IgD-negative memory B cell (primary cell): ENCODE results near the gene KRTAP10-2. TPM values are rescaled to one million over a fixed set of nuclear protein-coding genes. Genes with fewer than 3 reads are reported as not detected.
"Not testable (repeated sequence)": the region's sequence is repeated elsewhere in the genome, so short reads cannot be mapped to it uniquely, and the experiment has no call there.

Experiments used
- H3K27ac Mint-ChIP-seq, 3 donors: one replicate each; pipeline ENCODE4 v1.8.0; 2020 to 2022; ENCODE audit warnings: mild to moderate bottlenecking in 3 of 3, mixed read lengths in 3 of 3, moderate library complexity in 1 of 3
- H3K27me3 Mint-ChIP-seq: one replicate; pipeline ENCODE4 v1.8.0; 2021; ENCODE audit warnings: mixed read lengths
- H3K36me3 Mint-ChIP-seq: one replicate; pipeline ENCODE4 v1.8.0; 2020; ENCODE audit warnings: mild to moderate bottlenecking, mixed read lengths
- H3K4me1 Mint-ChIP-seq, 3 donors: one replicate each; pipeline ENCODE4 v1.8.0; 2020 to 2022; ENCODE audit warnings: mixed read lengths in 3 of 3, mild to moderate bottlenecking in 1 of 3
- H3K4me3 Mint-ChIP-seq, 4 donors: one replicate each; pipeline ENCODE4 v1.8.0; 2020 to 2022; ENCODE audit warnings: mild to moderate bottlenecking in 4 of 4, mixed read lengths in 4 of 4, moderate library complexity in 3 of 4
- H3K9me3 Mint-ChIP-seq, 3 donors: one replicate each; pipeline ENCODE4 v1.8.0; 2020 to 2021; ENCODE audit warnings: mixed read lengths in 3 of 3, mild to moderate bottlenecking in 1 of 3
- polyA plus RNA-seq: library from polyadenylated mRNA; unstranded; fragments of 300-500 nt; fragmentation: Illumina TruSeq; gene quantifications from one replicate; pipeline ENCODE4 v1.2.3, GENCODE V29; 2021

Gene KRTAP10-2
- polyA plus RNA-seq, 1 donor from 2014 or later = not detected

DNA sequence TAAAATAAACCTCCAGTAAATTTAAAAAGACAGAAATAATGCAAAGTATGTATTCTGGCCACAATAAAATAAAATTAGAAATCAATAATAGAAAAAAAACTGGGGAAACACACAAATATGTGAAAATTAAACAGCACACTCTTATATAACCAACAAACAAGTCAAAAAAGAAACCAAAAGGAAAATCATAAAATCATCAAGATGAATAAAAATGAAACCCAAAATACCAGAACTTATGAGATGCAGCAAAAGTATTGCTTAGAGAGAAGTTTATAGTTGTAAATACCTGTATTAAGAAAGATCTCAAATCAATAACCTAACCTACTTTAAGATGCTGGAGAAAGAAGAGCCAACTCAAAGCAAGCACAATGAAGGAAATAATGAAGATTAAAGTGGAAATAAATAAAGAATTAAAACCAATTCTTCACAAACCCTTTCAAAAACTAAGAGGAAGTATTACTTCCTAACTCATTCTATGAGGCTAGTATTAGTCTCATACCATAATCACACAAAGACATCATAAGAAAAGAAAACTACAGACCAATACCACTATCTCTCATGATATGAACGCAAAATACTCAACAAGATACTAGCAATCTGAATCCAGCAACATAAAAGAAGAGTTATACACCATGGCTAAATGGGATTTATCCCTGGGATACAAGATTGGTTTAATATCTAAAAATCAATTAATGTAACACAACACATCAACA lies 13.7 kb upstream of the KRTAP10-2 start:
- Mint-ChIP-seq H3K4me3 (peak overlapping the region in 3 of 4 donors; percentile 34 to 50 (median 39)), H3K4me1 (peaks cover 19 to 40% (median 19%) of the 10 kb centered on the region in 3 donors), H3K9me3 (peaks cover 4 to 16% (median 5%) of the 10 kb centered on the region in 3 donors), H3K27ac (peak overlapping the region; percentile 24 to 86 (median 77)), H3K36me3 (no peaks in the 10 kb centered on the region), H3K27me3 (peaks cover 2% of the 10 kb centered on the region)

DNA sequence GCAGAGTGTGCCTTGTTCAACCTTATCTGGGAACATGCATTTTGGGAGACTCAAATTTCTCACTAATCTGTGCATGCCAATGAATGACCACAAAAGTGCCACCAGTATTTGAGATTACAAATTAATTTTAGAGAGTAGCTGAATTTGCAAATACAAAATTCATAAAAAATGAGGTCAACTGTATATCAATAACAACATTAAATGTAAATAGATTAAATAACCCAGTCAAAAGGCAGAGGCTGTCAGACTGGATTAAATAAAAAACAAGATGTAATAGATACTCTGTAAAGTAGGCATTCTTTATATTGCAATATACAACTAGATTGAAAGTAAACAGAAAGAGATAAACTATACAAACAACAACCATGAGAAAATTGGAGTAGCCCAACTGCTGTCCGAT lies 12.8 kb upstream of the KRTAP10-2 start:
- Mint-ChIP-seq H3K9me3 (peaks cover 4 to 16% (median 5%) of the 10 kb centered on the region in 3 donors), H3K27me3 (peaks cover 2% of the 10 kb centered on the region), H3K4me3 (peak overlapping the region in 1 of 4 donors; percentile 49), H3K4me1 (peaks cover 19 to 40% (median 21%) of the 10 kb centered on the region in 3 donors), H3K27ac (no peak overlapping the region), H3K36me3 (no peaks in the 10 kb centered on the region)

DNA sequence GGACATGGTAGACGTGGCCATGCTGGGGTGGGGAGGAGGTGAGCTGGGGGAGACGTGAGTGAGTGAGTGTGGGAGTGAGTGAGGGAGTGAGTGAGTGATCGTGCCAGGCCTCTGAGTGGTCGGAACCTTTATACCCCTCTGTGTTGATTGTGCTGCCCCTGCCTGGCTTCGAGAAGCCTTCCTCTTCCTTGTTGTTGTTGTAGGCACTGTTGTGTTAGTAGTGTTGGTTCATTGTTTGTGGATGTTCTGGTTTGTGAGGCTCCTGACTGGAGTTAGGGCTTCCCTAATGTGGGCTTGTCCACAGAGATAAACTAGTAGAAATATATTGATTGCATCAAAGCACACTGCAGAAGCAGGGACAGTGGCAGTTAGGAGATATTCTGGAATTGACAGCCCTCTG lies 7.4 kb upstream of the KRTAP10-2 start, which contains the start of gene KRTAP10-3:
TSS of gene KRTAP10-3 (minus strand) at position 101 of the 400 bp plus-strand sequence. CDS start at position 21, 80 bp downstream.
- peaks cover 21% of the 10 kb centered on the region for H3K27me3 Mint-ChIP-seq
- H3K9me3 Mint-ChIP-seq = peaks cover 3 to 16% (median 4%) of the 10 kb centered on the region in 3 donors
- peak within 1 kb of the TSS in 1 of 4 donors; percentile 3 for H3K4me3 Mint-ChIP-seq
- no peaks in the 10 kb centered on the region for H3K36me3 Mint-ChIP-seq
- no peak within 1 kb of the TSS for H3K27ac Mint-ChIP-seq
- H3K4me1 Mint-ChIP-seq = peaks cover 8 to 28% (median 15%) of the 10 kb centered on the region in 3 donors

DNA sequence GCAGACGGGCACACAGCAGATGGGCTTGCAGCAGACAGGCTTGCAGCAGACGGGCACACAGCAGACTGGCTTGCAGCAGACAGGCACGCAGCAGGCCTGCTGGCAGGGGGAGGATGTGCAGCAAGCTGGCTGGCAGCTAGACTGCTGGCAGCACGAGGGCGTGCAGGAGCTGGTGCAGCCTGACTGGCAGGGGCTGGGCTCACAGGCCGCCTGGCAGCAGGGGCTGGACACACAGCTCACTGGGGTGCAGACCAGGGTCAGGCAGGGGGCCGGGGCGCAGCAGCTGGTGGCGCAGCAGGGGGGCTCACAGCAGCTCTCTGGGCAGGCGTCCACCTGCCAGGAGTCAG lies 7.0 kb upstream of the KRTAP10-2 start:
- not testable (repeated sequence) for H3K27ac Mint-ChIP-seq, H3K4me3 Mint-ChIP-seq, H3K36me3 Mint-ChIP-seq
- peaks cover 8 to 26% (median 15%) of the 10 kb centered on the region in 3 donors for H3K4me1 Mint-ChIP-seq
- H3K9me3 Mint-ChIP-seq = peaks cover 3 to 16% (median 3%) of the 10 kb centered on the region in 3 donors
- peaks cover 24% of the 10 kb centered on the region for H3K27me3 Mint-ChIP-seq

DNA sequence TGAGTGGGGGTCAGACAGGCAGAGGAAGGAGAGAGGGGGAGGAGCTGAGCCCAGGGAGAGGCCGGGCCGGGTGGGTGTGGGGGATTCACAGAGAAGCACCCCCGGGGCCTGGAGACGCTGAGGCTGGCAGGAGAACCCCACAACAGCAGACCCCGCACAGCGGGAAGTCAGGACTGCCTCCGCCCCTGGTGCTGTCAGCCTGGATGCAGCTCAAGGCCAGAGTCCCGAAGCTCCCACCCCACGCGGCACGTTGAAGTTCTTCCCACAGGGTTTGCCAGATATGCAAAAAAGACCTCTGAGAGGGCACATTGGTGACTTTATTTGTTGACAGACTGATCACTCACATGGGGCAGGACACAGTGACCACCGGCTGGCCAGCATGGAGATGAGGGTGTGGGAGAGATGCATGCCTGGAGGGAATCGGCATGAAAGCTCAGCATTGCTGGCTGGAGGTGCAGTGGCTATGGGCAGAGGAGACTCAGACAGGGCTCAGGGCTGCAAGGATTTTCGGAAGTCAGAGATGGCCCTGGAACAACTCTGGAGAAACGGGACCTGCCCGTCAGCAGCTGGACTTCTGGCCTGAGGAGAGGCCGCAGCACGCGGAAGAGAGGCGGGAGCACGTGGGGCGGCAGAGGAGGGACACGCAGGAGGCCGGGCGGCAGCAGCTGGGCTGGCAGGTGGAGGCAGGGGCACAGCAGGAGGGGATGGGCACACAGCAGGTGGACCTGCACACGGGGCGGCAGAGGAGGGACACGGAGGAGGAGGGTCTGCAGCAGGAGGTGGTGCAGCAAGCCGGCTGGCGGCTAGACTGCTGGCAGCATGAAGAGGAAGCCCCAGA lies 6.4 kb upstream of the KRTAP10-2 start:
- peak overlapping the region in 1 of 3 donors; percentile 19 for H3K27ac Mint-ChIP-seq
- peaks cover 8 to 24% (median 15%) of the 10 kb centered on the region in 3 donors for H3K4me1 Mint-ChIP-seq
- H3K36me3 Mint-ChIP-seq = no peaks in the 10 kb centered on the region
- peaks cover 28% of the 10 kb centered on the region for H3K27me3 Mint-ChIP-seq
- peak overlapping the region in 1 of 4 donors; percentile 3 for H3K4me3 Mint-ChIP-seq
- H3K9me3 Mint-ChIP-seq = peaks cover 2 to 16% (median 3%) of the 10 kb centered on the region in 3 donors

DNA sequence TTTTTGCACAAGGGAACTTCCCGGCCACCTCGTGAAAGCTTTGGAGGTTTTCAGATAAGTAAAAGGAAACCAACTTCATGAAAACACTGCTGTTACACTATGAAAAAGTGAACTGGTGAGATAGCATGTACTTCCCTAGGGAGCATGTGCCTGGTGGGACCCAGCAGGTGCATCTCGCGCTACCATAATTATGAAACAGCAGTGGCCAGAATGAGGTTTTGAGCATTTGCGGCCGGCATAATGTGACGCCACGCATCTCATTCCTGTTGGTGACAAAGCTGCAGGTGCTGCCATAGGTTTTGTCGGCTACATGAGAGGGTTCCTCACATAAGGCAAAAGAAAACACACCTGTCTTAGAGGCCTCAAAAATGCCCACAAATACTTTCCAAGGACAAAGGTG lies 5.6 kb upstream of the KRTAP10-2 start:
- H3K4me1 Mint-ChIP-seq = peaks cover 5 to 17% (median 13%) of the 10 kb centered on the region in 3 donors
- H3K27ac Mint-ChIP-seq = peak overlapping the region in 1 of 3 donors; percentile 19
- H3K27me3 Mint-ChIP-seq = peaks cover 28% of the 10 kb centered on the region
- peak overlapping the region in 1 of 4 donors; percentile 65 for H3K4me3 Mint-ChIP-seq
- no peaks in the 10 kb centered on the region for H3K36me3 Mint-ChIP-seq
- H3K9me3 Mint-ChIP-seq = peaks cover 0 to 8% (median 3%) of the 10 kb centered on the region in 3 donors

DNA sequence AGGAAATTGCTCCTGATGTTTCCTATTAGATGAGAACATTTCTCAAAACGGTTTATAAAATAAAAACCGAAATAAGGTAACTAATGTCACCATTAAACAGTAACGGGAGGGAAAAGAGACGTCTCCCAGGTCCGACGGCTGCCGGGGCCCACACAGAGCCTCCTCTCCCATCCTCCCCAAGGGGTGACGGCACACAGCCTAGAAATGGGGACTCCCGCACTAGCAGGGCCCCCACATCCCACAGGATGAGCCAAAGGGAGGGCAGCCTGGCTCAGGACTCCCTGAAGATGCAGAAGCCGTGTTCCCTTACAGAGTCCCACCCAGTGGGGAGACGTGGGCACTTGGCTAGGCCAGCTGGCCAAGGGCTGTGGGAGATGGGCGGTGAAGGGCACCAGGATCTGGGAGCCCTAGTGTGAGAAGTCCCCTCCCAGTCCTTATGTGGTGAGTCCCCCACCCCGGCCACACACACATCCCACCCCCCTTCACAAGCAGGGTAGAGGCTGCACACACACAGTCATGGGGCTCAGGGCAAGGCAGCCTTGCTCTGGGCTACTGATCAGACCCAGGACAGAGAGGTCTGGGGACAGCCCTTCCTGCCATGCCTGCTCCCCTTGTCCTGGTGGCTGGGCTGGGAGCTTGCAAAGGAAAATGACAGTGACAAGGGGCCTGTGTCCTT lies 4.0 kb upstream of the KRTAP10-2 start:
- no peak overlapping the region for H3K4me3 Mint-ChIP-seq
- peak overlapping the region in 1 of 3 donors; percentile 65 for H3K27ac Mint-ChIP-seq
- no peaks in the 10 kb centered on the region for H3K9me3 Mint-ChIP-seq
- peaks cover 34% of the 10 kb centered on the region for H3K27me3 Mint-ChIP-seq
- no peaks in the 10 kb centered on the region for H3K36me3 Mint-ChIP-seq
- peaks cover 3 to 13% (median 5%) of the 10 kb centered on the region in 3 donors for H3K4me1 Mint-ChIP-seq

DNA sequence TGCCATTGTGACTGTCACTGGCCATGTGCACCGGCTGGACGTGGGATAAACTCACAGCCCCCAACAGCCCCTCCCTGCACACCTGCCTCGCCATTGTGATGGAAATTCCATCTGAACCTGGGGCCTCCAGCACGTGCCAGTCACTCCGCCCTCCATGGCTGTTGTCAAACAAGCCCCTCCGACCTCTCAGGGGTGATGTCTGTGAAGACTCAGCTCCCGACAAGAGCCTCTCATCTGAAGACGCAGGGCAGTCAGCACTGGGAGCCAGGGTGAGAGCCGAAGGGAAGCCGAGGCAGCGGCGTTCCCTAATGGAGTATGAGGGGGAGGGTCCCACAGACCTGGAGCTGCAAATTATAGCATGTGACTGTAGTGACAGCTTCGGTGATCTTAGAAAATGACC lies 1.4 kb upstream of the KRTAP10-2 start:
- H3K36me3 Mint-ChIP-seq = peaks cover 2% of the 10 kb centered on the region
- H3K27me3 Mint-ChIP-seq = peaks cover 49% of the 10 kb centered on the region
- H3K4me1 Mint-ChIP-seq = peaks cover 4 to 13% (median 8%) of the 10 kb centered on the region in 3 donors
- no peak overlapping the region for H3K27ac Mint-ChIP-seq
- no peak overlapping the region for H3K4me3 Mint-ChIP-seq
- peaks cover 0 to 4% (median 4%) of the 10 kb centered on the region in 3 donors for H3K9me3 Mint-ChIP-seq

DNA sequence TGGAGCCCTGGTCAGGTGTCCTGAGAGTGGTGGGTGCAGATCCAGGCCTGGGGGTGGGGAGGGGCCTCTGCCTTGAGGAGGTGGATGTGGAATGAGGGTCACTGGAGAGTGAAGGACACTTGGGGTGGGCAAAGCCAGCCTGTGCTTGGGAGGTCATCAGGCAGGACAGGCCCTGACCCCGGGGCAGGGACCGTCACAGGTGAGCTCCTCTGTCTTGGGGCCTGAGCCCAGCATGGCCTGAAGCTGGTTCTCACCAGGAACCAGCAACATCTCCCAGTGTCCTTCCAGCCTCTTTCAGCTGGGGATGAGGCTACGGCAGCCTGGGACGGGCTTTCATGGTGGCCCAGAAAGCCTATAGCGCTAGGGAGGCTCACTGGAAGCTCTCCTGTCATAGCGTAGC lies 831 bp upstream of the KRTAP10-2 start:
- H3K4me1 Mint-ChIP-seq = peaks cover 4 to 12% (median 12%) of the 10 kb centered on the region in 3 donors
- H3K9me3 Mint-ChIP-seq = peaks cover under 1 to 10% (median 9%) of the 10 kb centered on the region in 3 donors
- H3K27ac Mint-ChIP-seq = no peak overlapping the region
- peaks cover 48% of the 10 kb centered on the region for H3K27me3 Mint-ChIP-seq
- H3K36me3 Mint-ChIP-seq = peaks cover 3% of the 10 kb centered on the region
- H3K4me3 Mint-ChIP-seq = no peak overlapping the region

DNA sequence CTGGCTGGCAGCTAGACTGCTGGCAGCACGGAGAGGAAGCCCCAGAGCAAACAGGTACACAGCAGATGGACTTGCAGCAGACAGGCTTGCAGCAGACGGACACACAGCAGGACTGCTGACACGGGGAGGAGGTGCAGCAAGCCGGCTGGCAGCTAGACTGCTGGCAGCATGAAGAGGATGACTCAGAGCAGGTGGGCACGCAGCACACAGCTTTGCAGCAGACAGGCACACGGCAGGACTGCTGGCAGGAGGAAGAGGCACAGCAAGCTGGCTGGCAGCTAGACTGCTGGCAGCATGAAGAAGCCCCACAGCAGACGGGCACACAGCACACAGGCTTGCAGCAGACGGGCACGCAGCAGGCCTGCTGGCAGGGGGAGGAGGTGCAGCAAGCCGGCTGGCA lies 498 bp downstream of the KRTAP10-2 start:
- peaks cover 41% of the 10 kb centered on the region for H3K27me3 Mint-ChIP-seq
- peaks cover 3% of the 10 kb centered on the region for H3K36me3 Mint-ChIP-seq
- H3K27ac Mint-ChIP-seq = no peak overlapping the region
- peaks cover 7 to 18% (median 17%) of the 10 kb centered on the region in 3 donors for H3K9me3 Mint-ChIP-seq
- no peak overlapping the region for H3K4me3 Mint-ChIP-seq
- peaks cover 0 to 12% (median 7%) of the 10 kb centered on the region in 3 donors for H3K4me1 Mint-ChIP-seq

DNA sequence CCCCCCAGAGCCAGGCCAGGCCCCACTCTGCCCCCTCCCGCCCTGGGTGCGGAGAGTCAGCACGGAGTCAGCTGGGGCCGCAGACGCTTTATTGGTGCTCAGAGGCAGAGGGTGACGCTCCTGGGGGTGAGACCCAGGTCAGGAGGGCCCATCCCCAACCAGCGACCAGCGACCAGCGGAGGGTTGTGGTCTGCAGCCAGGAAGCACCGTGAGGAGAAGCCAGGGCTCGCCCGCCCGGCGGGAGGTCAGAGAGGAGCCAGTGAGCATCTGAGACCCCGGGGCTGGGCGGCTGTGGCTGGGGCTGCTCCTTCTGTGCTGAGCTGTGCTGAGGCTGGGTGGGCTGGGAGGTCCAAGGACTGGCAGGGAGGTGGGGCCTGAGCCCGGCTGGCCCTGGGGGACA lies 1.0 kb downstream of the KRTAP10-2 start:
- not testable (repeated sequence) for H3K27ac Mint-ChIP-seq, H3K36me3 Mint-ChIP-seq, H3K4me3 Mint-ChIP-seq
- peaks cover 38% of the 10 kb centered on the region for H3K27me3 Mint-ChIP-seq
- H3K9me3 Mint-ChIP-seq = peaks cover 9 to 23% (median 19%) of the 10 kb centered on the region in 3 donors
- H3K4me1 Mint-ChIP-seq = peaks cover 0 to 12% (median 7%) of the 10 kb centered on the region in 3 donors

DNA sequence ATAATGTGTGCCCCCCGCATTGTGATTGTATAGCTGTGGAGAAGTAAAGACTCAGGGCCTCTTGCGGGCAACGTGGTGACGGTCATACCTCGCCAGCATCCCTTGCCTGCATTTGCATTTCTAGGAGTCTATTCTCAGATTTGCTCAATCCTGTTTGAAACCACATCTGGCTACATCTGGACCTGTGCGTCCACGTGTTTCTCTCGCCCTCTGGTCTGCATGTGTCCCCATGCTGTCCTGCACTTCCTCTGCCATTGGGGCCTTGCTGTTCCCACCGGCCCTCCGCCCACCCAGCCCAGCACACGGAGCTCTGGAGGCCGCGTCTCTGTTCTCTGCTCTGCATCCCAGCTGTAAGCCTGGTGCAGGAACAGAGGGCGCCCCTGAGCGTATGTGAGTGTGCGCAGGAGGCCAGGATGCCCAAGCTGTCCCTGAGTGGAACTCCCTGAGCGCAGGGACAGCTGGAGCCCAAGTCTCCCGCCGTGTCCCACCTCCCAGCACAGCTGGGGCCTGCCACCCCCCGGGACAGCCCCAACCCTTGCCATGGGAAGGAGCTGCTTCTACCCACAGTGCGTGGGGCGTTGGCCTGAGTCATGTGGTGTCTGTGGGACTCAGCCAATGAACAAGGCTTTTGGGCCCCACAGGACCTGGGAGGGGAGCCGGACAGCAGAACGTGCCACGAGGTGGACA lies 1.6 kb downstream of the KRTAP10-2 start:
- peaks cover 0 to 12% (median 7%) of the 10 kb centered on the region in 3 donors for H3K4me1 Mint-ChIP-seq
- peaks cover 3% of the 10 kb centered on the region for H3K36me3 Mint-ChIP-seq
- H3K27me3 Mint-ChIP-seq = peaks cover 36% of the 10 kb centered on the region
- H3K4me3 Mint-ChIP-seq = no peak overlapping the region
- H3K27ac Mint-ChIP-seq = no peak overlapping the region
- H3K9me3 Mint-ChIP-seq = peaks cover 9 to 24% (median 19%) of the 10 kb centered on the region in 3 donors

DNA sequence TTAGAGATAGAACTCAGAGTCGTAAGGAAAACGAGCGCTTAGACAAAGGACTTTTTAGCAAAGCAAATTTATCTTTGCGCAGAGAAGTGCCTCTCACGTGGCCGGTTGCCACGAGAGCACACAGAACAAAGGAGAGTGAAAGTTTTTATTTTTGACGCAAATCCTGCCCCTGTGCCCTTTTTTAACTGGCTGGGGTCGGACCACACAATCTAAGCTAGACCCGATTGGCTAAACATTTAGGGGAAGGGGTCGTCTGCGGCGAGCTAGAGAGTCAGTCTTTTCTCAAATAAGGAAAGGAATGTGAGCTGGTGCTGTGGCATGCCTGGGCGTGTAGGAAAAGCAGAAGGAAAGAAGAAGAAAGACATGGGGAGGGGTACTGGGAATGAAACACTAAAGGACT lies 2.4 kb downstream of the KRTAP10-2 start:
- Mint-ChIP-seq H3K27ac (no peak overlapping the region), H3K36me3 (peaks cover 3% of the 10 kb centered on the region), H3K4me3 (peak overlapping the region in 1 of 4 donors; percentile 74), H3K4me1 (peaks cover 0 to 12% (median 7%) of the 10 kb centered on the region in 3 donors), H3K27me3 (peaks cover 31% of the 10 kb centered on the region), H3K9me3 (peaks cover 9 to 24% (median 19%) of the 10 kb centered on the region in 3 donors)

DNA sequence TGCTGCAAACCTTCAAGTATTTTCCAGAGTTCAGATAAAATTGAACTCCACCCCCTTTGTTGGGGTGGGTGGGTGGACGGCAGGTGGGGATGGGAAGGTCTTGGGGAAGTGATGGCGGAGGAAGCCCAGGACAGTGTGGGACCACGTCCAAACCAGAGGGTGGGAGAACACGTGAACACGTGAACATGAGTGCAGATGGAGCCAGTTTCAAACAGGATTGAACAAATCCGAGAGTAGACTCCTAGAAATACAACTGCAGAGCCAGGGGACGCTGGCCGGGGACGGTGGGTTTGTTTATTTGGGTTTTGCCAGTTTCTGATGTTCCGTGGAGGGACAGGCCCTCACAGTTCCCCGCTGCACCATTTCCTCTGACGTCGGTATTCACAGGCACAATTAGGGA lies 2.9 kb downstream of the KRTAP10-2 start:
- peaks cover 3% of the 10 kb centered on the region for H3K36me3 Mint-ChIP-seq
- H3K4me3 Mint-ChIP-seq = peak overlapping the region in 1 of 4 donors; percentile 4
- H3K27ac Mint-ChIP-seq = no peak overlapping the region
- H3K27me3 Mint-ChIP-seq = peaks cover 29% of the 10 kb centered on the region
- peaks cover 9 to 24% (median 19%) of the 10 kb centered on the region in 3 donors for H3K9me3 Mint-ChIP-seq
- H3K4me1 Mint-ChIP-seq = peaks cover 0 to 12% (median 7%) of the 10 kb centered on the region in 3 donors
